ENCODE measurements around the gene FRMD5. TPM values are rescaled to one million over a fixed set of nuclear protein-coding genes. Genes with fewer than 3 reads are reported as not detected.

Gene FRMD5
- total RNA-seq, 1 donor from 2014 or later = 0.54 TPM

GRCh38 chr15:44157679-44158078, 37.4 kb downstream of the FRMD5 start:
- Mint-ChIP-seq H3K36me3 (ENCODE audit: low read depth, unreplicated experiment) (no peaks in the 10 kb centered on the region), H3K4me3 (ENCODE audit: unreplicated experiment) (no peak overlapping the region), H3K27ac (ENCODE audit: unreplicated experiment) (no peak overlapping the region), H3K9me3 (ENCODE audit: unreplicated experiment) (no peaks in the 10 kb centered on the region), H3K4me1 (ENCODE audit: unreplicated experiment) (no peaks in the 10 kb centered on the region), H3K27me3 (ENCODE audit: unreplicated experiment) (no peaks in the 10 kb centered on the region)
- DNase-seq (ENCODE audit: low spot score) = no peak
- TF ChIP-seq, protein P1, sequence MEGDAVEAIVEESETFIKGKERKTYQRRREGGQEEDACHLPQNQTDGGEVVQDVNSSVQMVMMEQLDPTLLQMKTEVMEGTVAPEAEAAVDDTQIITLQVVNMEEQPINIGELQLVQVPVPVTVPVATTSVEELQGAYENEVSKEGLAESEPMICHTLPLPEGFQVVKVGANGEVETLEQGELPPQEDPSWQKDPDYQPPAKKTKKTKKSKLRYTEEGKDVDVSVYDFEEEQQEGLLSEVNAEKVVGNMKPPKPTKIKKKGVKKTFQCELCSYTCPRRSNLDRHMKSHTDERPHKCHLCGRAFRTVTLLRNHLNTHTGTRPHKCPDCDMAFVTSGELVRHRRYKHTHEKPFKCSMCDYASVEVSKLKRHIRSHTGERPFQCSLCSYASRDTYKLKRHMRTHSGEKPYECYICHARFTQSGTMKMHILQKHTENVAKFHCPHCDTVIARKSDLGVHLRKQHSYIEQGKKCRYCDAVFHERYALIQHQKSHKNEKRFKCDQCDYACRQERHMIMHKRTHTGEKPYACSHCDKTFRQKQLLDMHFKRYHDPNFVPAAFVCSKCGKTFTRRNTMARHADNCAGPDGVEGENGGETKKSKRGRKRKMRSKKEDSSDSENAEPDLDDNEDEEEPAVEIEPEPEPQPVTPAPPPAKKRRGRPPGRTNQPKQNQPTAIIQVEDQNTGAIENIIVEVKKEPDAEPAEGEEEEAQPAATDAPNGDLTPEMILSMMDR (IDR thresholded peaks at IDR 0.05; ENCODE audit: unreplicated experiment) = no peak

GRCh38 chr15:44153352-44153751, 41.7 kb downstream of the FRMD5 start:
- no peak for DNase-seq (ENCODE audit: low spot score)
- Mint-ChIP-seq H3K27me3 (ENCODE audit: unreplicated experiment) (no peaks in the 10 kb centered on the region), H3K36me3 (ENCODE audit: low read depth, unreplicated experiment) (no peaks in the 10 kb centered on the region), H3K4me1 (ENCODE audit: unreplicated experiment) (no peaks in the 10 kb centered on the region), H3K4me3 (ENCODE audit: unreplicated experiment) (no peak overlapping the region), H3K27ac (ENCODE audit: unreplicated experiment) (no peak overlapping the region), H3K9me3 (ENCODE audit: unreplicated experiment) (no peaks in the 10 kb centered on the region)
- TF ChIP-seq, protein P1 (IDR thresholded peaks at IDR 0.05; ENCODE audit: unreplicated experiment) = no peak

DNA sequence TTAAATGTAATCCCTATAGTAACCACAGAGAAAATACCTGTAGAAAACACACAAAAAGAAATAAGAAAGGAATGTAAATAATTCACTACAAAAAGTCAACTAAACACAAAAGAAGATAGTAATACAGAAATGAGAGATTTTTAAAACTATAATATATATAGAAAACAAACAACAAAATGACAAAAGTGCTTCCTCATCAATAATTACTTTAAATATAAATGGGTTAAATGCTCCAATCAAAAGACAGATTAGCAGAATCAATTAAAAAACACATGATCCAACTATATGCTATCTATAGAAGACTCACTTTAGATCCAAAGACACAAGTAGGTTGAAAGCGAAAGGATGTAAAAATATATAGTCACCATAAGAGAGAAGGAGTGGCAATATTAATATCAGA, 45.8 kb downstream of the FRMD5 start:
- Mint-ChIP-seq H3K9me3 (ENCODE audit: unreplicated experiment) (no peaks in the 10 kb centered on the region), H3K4me1 (ENCODE audit: unreplicated experiment) (no peaks in the 10 kb centered on the region), H3K27ac (ENCODE audit: unreplicated experiment) (no peak overlapping the region), H3K36me3 (ENCODE audit: low read depth, unreplicated experiment) (no peaks in the 10 kb centered on the region), H3K27me3 (ENCODE audit: unreplicated experiment) (no peaks in the 10 kb centered on the region), H3K4me3 (ENCODE audit: unreplicated experiment) (no peak overlapping the region)
- no peak for DNase-seq (ENCODE audit: low spot score)
- TF ChIP-seq, protein P1 (IDR thresholded peaks at IDR 0.05; ENCODE audit: unreplicated experiment) = no peak

GRCh38 chr15:44148580-44148979, 46.5 kb downstream of the FRMD5 start:
- TF ChIP-seq, protein P1 (IDR thresholded peaks at IDR 0.05; ENCODE audit: unreplicated experiment) = no peak
- Mint-ChIP-seq H3K4me1 (ENCODE audit: unreplicated experiment) (no peaks in the 10 kb centered on the region), H3K27me3 (ENCODE audit: unreplicated experiment) (no peaks in the 10 kb centered on the region), H3K9me3 (ENCODE audit: unreplicated experiment) (no peaks in the 10 kb centered on the region), H3K36me3 (ENCODE audit: low read depth, unreplicated experiment) (no peaks in the 10 kb centered on the region), H3K4me3 (ENCODE audit: unreplicated experiment) (no peak overlapping the region), H3K27ac (ENCODE audit: unreplicated experiment) (no peak overlapping the region)
- DNase-seq (ENCODE audit: low spot score) = no peak

- TF ChIP-seq, protein P1 (IDR thresholded peaks at IDR 0.05; ENCODE audit: unreplicated experiment) = no peak
- H3K27me3 Mint-ChIP-seq (ENCODE audit: unreplicated experiment) = no peaks in the 10 kb centered on the region
- no peak for DNase-seq (ENCODE audit: low spot score)
- no peak overlapping the region for H3K4me3 Mint-ChIP-seq (ENCODE audit: unreplicated experiment)
- H3K9me3 Mint-ChIP-seq (ENCODE audit: unreplicated experiment) = no peaks in the 10 kb centered on the region
- no peak overlapping the region for H3K27ac Mint-ChIP-seq (ENCODE audit: unreplicated experiment)
- no peaks in the 10 kb centered on the region for H3K36me3 Mint-ChIP-seq (ENCODE audit: low read depth, unreplicated experiment)
- no peaks in the 10 kb centered on the region for H3K4me1 Mint-ChIP-seq (ENCODE audit: unreplicated experiment)
Measured at GRCh38 chr15:44147636-44148035, 47.4 kb downstream of the FRMD5 start.
